ENCODE results near the gene MFN1.

MFN1 gene

DNA sequence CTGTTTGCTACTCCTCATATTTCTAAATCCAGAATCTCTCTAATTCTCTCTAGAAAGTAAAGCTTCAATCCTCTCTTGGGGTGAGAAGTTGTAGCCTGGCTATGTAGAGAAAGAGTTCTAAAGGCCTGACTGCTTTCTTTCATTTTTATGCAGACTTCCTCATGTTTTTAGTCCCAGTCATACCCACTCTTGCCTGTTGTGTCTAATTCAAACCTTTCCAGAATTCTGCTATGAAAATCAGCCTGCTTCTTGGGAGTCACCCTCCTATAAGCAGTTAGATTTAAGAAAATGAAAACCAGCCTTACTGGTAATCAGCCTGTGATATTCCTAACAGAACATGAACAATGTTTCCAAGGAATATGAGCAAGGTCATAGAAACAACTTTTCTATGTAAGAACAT lies 39.5 kb upstream of the MFN1 start:
- Histone ChIP-seq H3K36me3 (replicated peaks; ENCODE audit: low read depth, low read length) (no peaks in the 10 kb centered on the region), H3K4me3 (ENCODE audit: low read length) (no peak overlapping the region), H3K4me2 (ENCODE audit: low read length) (no peak overlapping the region), H3K9me3 (ENCODE audit: insufficient read depth, low read length) (no peaks in the 10 kb centered on the region), H3K27ac (ENCODE audit: low read length) (no peak overlapping the region), H3K4me1 (ENCODE audit: low read length) (peaks cover 22% of the 10 kb centered on the region), H3K79me2 (ENCODE audit: low read length) (no peaks in the 10 kb centered on the region), H4K20me1 (ENCODE audit: insufficient read depth, low read length) (no peaks in the 10 kb centered on the region), H2AFZ (ENCODE audit: low read depth, low read length) (no peak overlapping the region), H3K27me3 (ENCODE audit: low read depth, low read length) (no peaks in the 10 kb centered on the region), H3K9ac (ENCODE audit: low read length) (no peak overlapping the region)
- TF ChIP-seq, protein P1, sequence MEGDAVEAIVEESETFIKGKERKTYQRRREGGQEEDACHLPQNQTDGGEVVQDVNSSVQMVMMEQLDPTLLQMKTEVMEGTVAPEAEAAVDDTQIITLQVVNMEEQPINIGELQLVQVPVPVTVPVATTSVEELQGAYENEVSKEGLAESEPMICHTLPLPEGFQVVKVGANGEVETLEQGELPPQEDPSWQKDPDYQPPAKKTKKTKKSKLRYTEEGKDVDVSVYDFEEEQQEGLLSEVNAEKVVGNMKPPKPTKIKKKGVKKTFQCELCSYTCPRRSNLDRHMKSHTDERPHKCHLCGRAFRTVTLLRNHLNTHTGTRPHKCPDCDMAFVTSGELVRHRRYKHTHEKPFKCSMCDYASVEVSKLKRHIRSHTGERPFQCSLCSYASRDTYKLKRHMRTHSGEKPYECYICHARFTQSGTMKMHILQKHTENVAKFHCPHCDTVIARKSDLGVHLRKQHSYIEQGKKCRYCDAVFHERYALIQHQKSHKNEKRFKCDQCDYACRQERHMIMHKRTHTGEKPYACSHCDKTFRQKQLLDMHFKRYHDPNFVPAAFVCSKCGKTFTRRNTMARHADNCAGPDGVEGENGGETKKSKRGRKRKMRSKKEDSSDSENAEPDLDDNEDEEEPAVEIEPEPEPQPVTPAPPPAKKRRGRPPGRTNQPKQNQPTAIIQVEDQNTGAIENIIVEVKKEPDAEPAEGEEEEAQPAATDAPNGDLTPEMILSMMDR (IDR thresholded peaks at IDR 0.05; ENCODE audit: low read depth, low read length), result no peak
- TF ChIP-seq EZH2phosphoT487 (IDR thresholded peaks at IDR 0.05; ENCODE audit: low read depth), result no peak

DNA sequence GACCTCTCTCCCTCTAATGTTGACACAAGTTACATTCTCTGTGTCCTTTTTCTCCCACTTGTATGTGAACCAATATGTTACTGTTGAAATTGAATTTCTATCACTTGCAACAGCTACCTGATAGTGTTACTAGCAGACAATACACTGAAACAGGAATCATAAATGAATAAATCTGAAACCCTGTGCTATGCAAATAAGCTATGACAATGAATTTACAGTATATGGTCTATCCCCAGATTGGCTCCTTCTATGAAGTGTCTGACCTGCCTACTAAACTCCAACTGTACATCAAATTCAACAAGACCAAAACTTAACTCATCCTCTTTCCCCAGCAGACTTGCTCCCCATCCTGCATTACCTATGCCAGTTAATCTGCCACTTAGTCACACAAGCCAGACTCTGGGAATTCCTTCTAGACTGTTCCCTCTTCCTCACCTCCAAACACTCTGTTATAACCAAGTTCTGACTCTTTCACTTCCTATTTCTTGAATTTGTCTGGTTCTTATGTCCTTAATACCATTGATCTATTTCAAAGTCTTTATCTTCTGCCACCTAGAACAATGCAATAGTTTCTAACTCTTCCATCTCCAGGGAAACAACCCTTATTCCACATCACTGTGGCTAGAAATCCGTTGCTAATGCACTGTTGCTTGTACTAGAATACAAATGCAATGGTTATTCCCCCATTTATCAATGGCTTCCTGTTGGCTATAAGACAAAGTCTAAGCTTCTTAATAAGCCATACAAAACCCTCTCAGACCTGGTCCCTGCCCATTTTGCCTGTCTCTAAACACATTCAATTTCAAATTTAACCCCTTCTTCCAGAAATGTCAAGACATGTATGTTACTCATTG lies 38.1 kb upstream of the MFN1 start:
- H2AFZ ChIP-seq (ENCODE audit: low read depth, low read length), result no peak overlapping the region
- H3K79me2 ChIP-seq (ENCODE audit: low read length), result no peaks in the 10 kb centered on the region
- no peak overlapping the region for H3K4me2 ChIP-seq (ENCODE audit: low read length)
- H3K4me3 ChIP-seq (ENCODE audit: low read length), result no peak overlapping the region
- no peaks in the 10 kb centered on the region for H4K20me1 ChIP-seq (ENCODE audit: insufficient read depth, low read length)
- H3K27ac ChIP-seq (ENCODE audit: low read length), result no peak overlapping the region
- TF ChIP-seq, protein P1 (IDR thresholded peaks at IDR 0.05; ENCODE audit: low read depth, low read length), result no peak
- TF ChIP-seq EZH2phosphoT487 (IDR thresholded peaks at IDR 0.05; ENCODE audit: low read depth), result no peak
- H3K36me3 ChIP-seq (replicated peaks; ENCODE audit: low read depth, low read length), result no peaks in the 10 kb centered on the region
- H3K4me1 ChIP-seq (ENCODE audit: low read length), result peaks cover 14% of the 10 kb centered on the region
- no peaks in the 10 kb centered on the region for H3K27me3 ChIP-seq (ENCODE audit: low read depth, low read length)
- H3K9ac ChIP-seq (ENCODE audit: low read length), result no peak overlapping the region
- no peaks in the 10 kb centered on the region for H3K9me3 ChIP-seq (ENCODE audit: insufficient read depth, low read length)

GRCh38 chr3:179318876-179319275 lies 28.6 kb upstream of the MFN1 start:
- no peaks in the 10 kb centered on the region for H3K9me3 ChIP-seq (ENCODE audit: insufficient read depth, low read length)
- no peaks in the 10 kb centered on the region for H3K36me3 ChIP-seq (replicated peaks; ENCODE audit: low read depth, low read length)
- peaks cover 2% of the 10 kb centered on the region for H4K20me1 ChIP-seq (ENCODE audit: insufficient read depth, low read length)
- no peak for TF ChIP-seq EZH2phosphoT487 (IDR thresholded peaks at IDR 0.05; ENCODE audit: low read depth)
- TF ChIP-seq, protein P1 (IDR thresholded peaks at IDR 0.05; ENCODE audit: low read depth, low read length), result no peak
- peaks cover 21% of the 10 kb centered on the region for H3K4me1 ChIP-seq (ENCODE audit: low read length)
- H3K27me3 ChIP-seq (ENCODE audit: low read depth, low read length), result no peaks in the 10 kb centered on the region
- no peak overlapping the region for H3K4me3 ChIP-seq (ENCODE audit: low read length)
- no peak overlapping the region for H3K27ac ChIP-seq (ENCODE audit: low read length)
- no peak overlapping the region for H2AFZ ChIP-seq (ENCODE audit: low read depth, low read length)
- no peak overlapping the region for H3K9ac ChIP-seq (ENCODE audit: low read length)
- peaks cover 15% of the 10 kb centered on the region for H3K79me2 ChIP-seq (ENCODE audit: low read length)
- H3K4me2 ChIP-seq (ENCODE audit: low read length), result no peak overlapping the region

DNA sequence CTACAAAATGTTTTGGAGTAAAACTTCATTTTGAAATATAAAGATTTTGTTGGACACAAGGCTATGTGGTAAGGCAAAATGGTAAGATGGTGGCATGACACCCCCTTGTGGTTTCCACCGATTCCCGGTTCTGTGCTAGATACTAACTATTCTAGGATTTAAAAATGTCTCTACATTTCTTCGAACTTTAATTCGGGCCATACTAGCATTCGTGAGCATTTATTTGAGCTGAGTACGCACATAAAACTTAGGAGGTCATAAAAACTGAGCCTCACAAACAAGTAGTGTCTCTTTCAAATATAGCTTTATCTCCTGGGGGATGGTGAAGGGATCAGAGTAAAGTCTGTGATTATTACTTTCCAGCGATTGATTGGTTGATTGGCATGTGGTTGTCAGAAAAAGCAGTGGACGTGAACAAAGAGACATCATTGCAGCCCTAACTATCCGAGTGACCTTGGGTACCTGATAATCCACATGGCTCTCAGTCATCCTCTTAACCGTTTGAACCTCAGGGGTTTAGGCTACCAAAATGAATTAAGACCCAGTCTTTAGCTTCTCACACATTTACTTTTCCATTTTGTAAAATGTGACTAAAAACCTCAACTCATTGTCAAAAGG lies 25.7 kb upstream of the MFN1 start:
- Histone ChIP-seq H3K9ac (ENCODE audit: low read length) (peak overlapping the region; percentile 90), H3K79me2 (ENCODE audit: low read length) (peaks cover 44% of the 10 kb centered on the region), H3K4me3 (ENCODE audit: low read length) (peak overlapping the region; percentile 93), H3K9me3 (ENCODE audit: insufficient read depth, low read length) (no peaks in the 10 kb centered on the region), H3K4me1 (ENCODE audit: low read length) (peaks cover 22% of the 10 kb centered on the region), H2AFZ (ENCODE audit: low read depth, low read length) (peak overlapping the region; percentile 95), H3K36me3 (replicated peaks; ENCODE audit: low read depth, low read length) (peaks cover 4% of the 10 kb centered on the region), H3K27me3 (ENCODE audit: low read depth, low read length) (no peaks in the 10 kb centered on the region), H4K20me1 (ENCODE audit: insufficient read depth, low read length) (peaks cover 17% of the 10 kb centered on the region), H3K4me2 (ENCODE audit: low read length) (peak overlapping the region; percentile 95), H3K27ac (ENCODE audit: low read length) (peak overlapping the region; percentile 74)
- TF ChIP-seq EZH2phosphoT487 (IDR thresholded peaks at IDR 0.05; ENCODE audit: low read depth), result no peak
- TF ChIP-seq, protein P1 (IDR thresholded peaks at IDR 0.05; ENCODE audit: low read depth, low read length), result peak; percentile 75

Measured in OCI-LY3 (cell line).